H9 (cell line): Measurements from ENCODE around the gene STT3A. TPM values are rescaled to one million over a fixed set of nuclear protein-coding genes. Genes with fewer than 3 reads are reported as not detected.

Source experiments
- DNase-seq: peaks from one replicate; pipeline ENCODE4 v3.0.0-alpha.2; 2017
- H2AFZ ChIP-seq: one replicate; pipeline ENCODE4 v1.6.1; 2013; ENCODE audit warnings: mild to moderate bottlenecking, low read length, control low read depth, moderate library complexity
- H2AK5ac ChIP-seq: 2 replicates; pipeline ENCODE4 v1.6.1; 2013; ENCODE audit warnings: low read length, control low read depth, mixed read lengths; ENCODE audit not compliant: insufficient read length
- H2BK120ac ChIP-seq: one replicate; pipeline ENCODE4 v1.6.1; 2013; ENCODE audit warnings: low read depth, mild to moderate bottlenecking, low read length, control low read depth, inconsistent platforms; ENCODE audit not compliant: poor library complexity, severe bottlenecking
- H2BK12ac ChIP-seq: 2 replicates; pipeline ENCODE4 v1.6.1; 2013; ENCODE audit warnings: low read length, control low read depth, mixed read lengths, low read depth; ENCODE audit not compliant: insufficient read length
- H2BK15ac ChIP-seq: 2 replicates; pipeline ENCODE4 v1.6.1; 2013; ENCODE audit warnings: low read depth, low read length, control low read depth
- H2BK20ac ChIP-seq: one replicate; pipeline ENCODE4 v1.6.1; 2013; ENCODE audit warnings: low read depth, mild to moderate bottlenecking, low read length, control low read depth, inconsistent platforms; ENCODE audit not compliant: poor library complexity, severe bottlenecking
- H2BK5ac ChIP-seq: 2 replicates; pipeline ENCODE4 v1.6.1; 2013; ENCODE audit warnings: low read length, control low read depth, mixed read lengths; ENCODE audit not compliant: insufficient read length
- H3K14ac ChIP-seq: 2 replicates; pipeline ENCODE4 v1.6.1; 2013; ENCODE audit warnings: low read length, control low read depth; ENCODE audit not compliant: insufficient read depth
- H3K18ac ChIP-seq: 2 replicates; pipeline ENCODE4 v1.6.1; 2013; ENCODE audit warnings: low read depth, mild to moderate bottlenecking, mixed read lengths, low read length, control low read depth; ENCODE audit not compliant: insufficient read length
- H3K23ac ChIP-seq: 2 replicates; pipeline ENCODE4 v1.6.1; 2013; ENCODE audit warnings: low read length, control low read depth, mixed read lengths, low read depth; ENCODE audit not compliant: insufficient read length
- H3K23me2 ChIP-seq: 2 replicates; pipeline ENCODE4 v1.6.1; 2013; ENCODE audit warnings: low read depth, mild to moderate bottlenecking, mixed read lengths, low read length, control low read depth; ENCODE audit not compliant: insufficient read length, poor library complexity, severe bottlenecking
- H3K27ac ChIP-seq: 2 replicates; pipeline ENCODE4 v1.5.1; 2013; ENCODE audit warnings: low read length, control low read depth, mixed read lengths, low read depth; ENCODE audit not compliant: insufficient read length
- H3K27me3 ChIP-seq: 2 replicates; pipeline ENCODE4 v1.6.1; 2013; ENCODE audit warnings: low read length, control low read depth, inconsistent platforms; ENCODE audit not compliant: insufficient read depth
- H3K4ac ChIP-seq: 2 replicates; pipeline ENCODE4 v1.6.1; 2013; ENCODE audit warnings: low read depth, mild to moderate bottlenecking, control low read depth, inconsistent platforms, low read length, moderate library complexity
- H3K4me1 ChIP-seq: 2 replicates; pipeline ENCODE4 v1.6.1; 2013; ENCODE audit warnings: low read length, control low read depth, inconsistent platforms; ENCODE audit not compliant: insufficient read depth
- H3K4me2 ChIP-seq: 2 replicates; pipeline ENCODE4 v1.6.1; 2013; ENCODE audit warnings: low read length, control low read depth, mixed read lengths; ENCODE audit not compliant: insufficient read length, insufficient read depth
- H3K56ac ChIP-seq: 2 replicates; pipeline ENCODE4 v1.6.1; 2013; ENCODE audit warnings: low read depth, mild to moderate bottlenecking, mixed read lengths, low read length, control low read depth; ENCODE audit not compliant: insufficient read length
- H3K79me1 ChIP-seq: 2 replicates; pipeline ENCODE4 v1.6.1; 2013; ENCODE audit warnings: low read depth, mild to moderate bottlenecking, moderate library complexity, low read length, control low read depth, inconsistent platforms; ENCODE audit not compliant: insufficient read depth, poor library complexity, severe bottlenecking
- H3K79me2 ChIP-seq: 2 replicates; pipeline ENCODE4 v1.6.1; 2013; ENCODE audit warnings: low read length, control low read depth, inconsistent platforms; ENCODE audit not compliant: insufficient read depth
- H3K9ac ChIP-seq: 2 replicates; pipeline ENCODE4 v1.6.1; 2013; ENCODE audit warnings: low read length, control low read depth, mixed read lengths; ENCODE audit not compliant: insufficient read length; ENCODE audit errors: extremely low read depth
- H3K9me3 ChIP-seq: one replicate; pipeline ENCODE4 v1.6.1; 2013; ENCODE audit warnings: low read depth, low read length, inconsistent platforms; ENCODE audit not compliant: control insufficient read depth
- H3T11ph ChIP-seq: one replicate; pipeline ENCODE4 v1.6.1; 2013; ENCODE audit warnings: mild to moderate bottlenecking, low read length, control low read depth, inconsistent platforms
- H4K20me1 ChIP-seq: one replicate; pipeline ENCODE4 v1.6.1; 2013; ENCODE audit not compliant: control insufficient read depth, insufficient read length, insufficient read depth
- H4K5ac ChIP-seq: 2 replicates; pipeline ENCODE4 v1.6.1; 2013; ENCODE audit warnings: low read depth, mild to moderate bottlenecking, mixed read lengths, low read length, control low read depth; ENCODE audit not compliant: insufficient read length
- H4K8ac ChIP-seq: replicated peaks from 2 replicates; pipeline ENCODE4 v1.6.1; 2013; ENCODE audit warnings: low read length, control low read depth, mixed read lengths, low read depth; ENCODE audit not compliant: insufficient read length
- H4K91ac ChIP-seq: 2 replicates; pipeline ENCODE4 v1.6.1; 2013; ENCODE audit warnings: low read depth, mild to moderate bottlenecking, moderate library complexity, mixed read lengths, low read length, control low read depth; ENCODE audit not compliant: insufficient read length
- H3K27ac Mint-ChIP-seq, 3 experiments: 2 replicates in 2 of 3; 3 replicates in 1 of 3; pipeline ENCODE4 v1.8.0; 2020 to 2021; ENCODE audit warnings: mixed read lengths in 3 of 3, mild to moderate bottlenecking in 1 of 3, moderate library complexity in 1 of 3
- H3K27me3 Mint-ChIP-seq: 2 replicates; pipeline ENCODE4 v1.8.0; 2021; ENCODE audit warnings: low read depth, mild to moderate bottlenecking, moderate library complexity, mixed read lengths
- H3K36me3 Mint-ChIP-seq, 3 experiments: 2 replicates in 2 of 3; 3 replicates in 1 of 3; pipeline ENCODE4 v1.8.0; 2020 to 2021; ENCODE audit warnings: low read depth in 3 of 3, mixed read lengths in 3 of 3; ENCODE audit not compliant: insufficient read depth in 1 of 3
- H3K4me1 Mint-ChIP-seq, 2 experiments: 2 replicates each; pipeline ENCODE4 v1.8.0; 2020; ENCODE audit warnings: mixed read lengths in 2 of 2
- H3K4me3 Mint-ChIP-seq, 2 experiments: 2 replicates in 1 of 2; 3 replicates in 1 of 2; pipeline ENCODE4 v1.8.0; 2020 to 2021; ENCODE audit warnings: mild to moderate bottlenecking in 2 of 2, mixed read lengths in 2 of 2, moderate library complexity in 1 of 2
- H3K9me3 Mint-ChIP-seq, 2 experiments: 2 replicates in 1 of 2; 3 replicates in 1 of 2; pipeline ENCODE4 v1.8.0; 2020; ENCODE audit warnings: mild to moderate bottlenecking in 2 of 2, mixed read lengths in 2 of 2, moderate library complexity in 1 of 2
- WGBS: extraction: QIAGEN DNeasy Blood & Tissue Kit; methylation state at CpG from one replicate; pipeline ENCODE4 v1.1.7; 2013; ENCODE audit warnings: missing lambda C conversion rate, low lambda C conversion rate, mixed read lengths; ENCODE audit not compliant: insufficient read length; ENCODE audit errors: extremely low coverage; 5-methylcytosine and 5-hydroxymethylcytosine counted together
- total RNA-seq: library from RNA; stranded (reverse); gene quantifications from 2 replicates; pipeline ENCODE4 v1.2.1, GENCODE V29; 2021
- TF ChIP-seq, protein P1 (sequence below): fragments of 200-600 bp; sonication (generic); conservative IDR thresholded peaks from 3 replicates; pipeline ENCODE4 v1.8.0; 2021; ENCODE audit warnings: antibody characterized with exemption, mild to moderate bottlenecking

Gene STT3A
- total RNA-seq, 1 experiment from 2014 or later, result 128 TPM

DNA sequence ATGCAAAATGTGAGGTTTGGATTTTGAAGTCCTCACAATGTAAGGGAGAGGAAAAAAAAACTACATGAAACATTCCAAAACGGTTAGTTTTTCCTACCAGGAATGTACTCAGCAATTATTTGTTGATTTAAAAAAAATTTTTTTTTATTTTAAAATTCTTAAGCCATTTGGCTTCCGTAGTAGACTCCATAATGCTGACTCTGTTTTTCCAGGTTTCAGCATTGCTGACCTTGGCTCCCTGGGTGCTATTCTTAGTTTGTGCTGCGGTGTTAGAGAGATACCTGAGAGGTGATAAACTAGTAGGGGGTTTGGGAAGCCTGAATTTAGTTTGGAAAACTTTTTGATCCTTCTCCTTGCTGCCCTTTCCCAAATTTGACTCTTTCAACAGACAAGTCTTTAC lies 10.6 kb downstream of the STT3A start:
- H3K18ac ChIP-seq, result no peak overlapping the region
- Mint-ChIP-seq H3K4me3 (no peak overlapping the region), H3K9me3 (no peaks in the 10 kb centered on the region), H3K27me3 (no peaks in the 10 kb centered on the region), H3K36me3 (peaks cover 30 to 83% (median 77%) of the 10 kb centered on the region in 3 experiments; a peak in 6 of 7 replicates), H3K4me1 (no peaks in the 10 kb centered on the region), H3K27ac (no peak overlapping the region)
- H3K56ac ChIP-seq, result no peak overlapping the region
- H2AK5ac ChIP-seq, result no peak overlapping the region
- no peaks in the 10 kb centered on the region for H3K27me3 ChIP-seq
- H3K4me1 ChIP-seq, result no peaks in the 10 kb centered on the region
- H2BK120ac ChIP-seq, result no peak overlapping the region
- no peak overlapping the region for H2BK15ac ChIP-seq
- H2BK20ac ChIP-seq, result no peak overlapping the region
- WGBS, result no CpG with 5 or more reads among the region's 3 CpGs
- H3K79me1 ChIP-seq, result peaks cover 3% of the 10 kb centered on the region
- H2AFZ ChIP-seq, result no peak overlapping the region
- TF ChIP-seq, protein P1, sequence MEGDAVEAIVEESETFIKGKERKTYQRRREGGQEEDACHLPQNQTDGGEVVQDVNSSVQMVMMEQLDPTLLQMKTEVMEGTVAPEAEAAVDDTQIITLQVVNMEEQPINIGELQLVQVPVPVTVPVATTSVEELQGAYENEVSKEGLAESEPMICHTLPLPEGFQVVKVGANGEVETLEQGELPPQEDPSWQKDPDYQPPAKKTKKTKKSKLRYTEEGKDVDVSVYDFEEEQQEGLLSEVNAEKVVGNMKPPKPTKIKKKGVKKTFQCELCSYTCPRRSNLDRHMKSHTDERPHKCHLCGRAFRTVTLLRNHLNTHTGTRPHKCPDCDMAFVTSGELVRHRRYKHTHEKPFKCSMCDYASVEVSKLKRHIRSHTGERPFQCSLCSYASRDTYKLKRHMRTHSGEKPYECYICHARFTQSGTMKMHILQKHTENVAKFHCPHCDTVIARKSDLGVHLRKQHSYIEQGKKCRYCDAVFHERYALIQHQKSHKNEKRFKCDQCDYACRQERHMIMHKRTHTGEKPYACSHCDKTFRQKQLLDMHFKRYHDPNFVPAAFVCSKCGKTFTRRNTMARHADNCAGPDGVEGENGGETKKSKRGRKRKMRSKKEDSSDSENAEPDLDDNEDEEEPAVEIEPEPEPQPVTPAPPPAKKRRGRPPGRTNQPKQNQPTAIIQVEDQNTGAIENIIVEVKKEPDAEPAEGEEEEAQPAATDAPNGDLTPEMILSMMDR, result no peak
- H3K23ac ChIP-seq, result no peak overlapping the region
- H3K14ac ChIP-seq, result no peak overlapping the region
- no peaks in the 10 kb centered on the region for H4K20me1 ChIP-seq
- H4K91ac ChIP-seq, result no peak overlapping the region
- no peaks in the 10 kb centered on the region; the same call in 1 of the 2 replicates for H3K79me2 ChIP-seq
- no peaks in the 10 kb centered on the region for H3K23me2 ChIP-seq
- H4K8ac ChIP-seq, result no peak overlapping the region
- H2BK5ac ChIP-seq, result no peak overlapping the region
- H3K9me3 ChIP-seq, result no peaks in the 10 kb centered on the region
- H4K5ac ChIP-seq, result no peak overlapping the region
- H3K9ac ChIP-seq, result no peak overlapping the region
- H3K27ac ChIP-seq, result no peak overlapping the region
- no peak overlapping the region for H3K4me2 ChIP-seq
- H3K4ac ChIP-seq, result no peak overlapping the region
- DNase-seq, result no peak
- no peak overlapping the region for H3T11ph ChIP-seq
- H2BK12ac ChIP-seq, result no peak overlapping the region
